Measurements from ENCODE around the gene CREB5. TPM values are rescaled to one million over a fixed set of nuclear protein-coding genes. Genes with fewer than 3 reads are reported as not detected.

CREB5 gene
- total and polyA plus RNA-seq, 10 donors: 0.88 to 56.8 (median 23.5) TPM

DNA sequence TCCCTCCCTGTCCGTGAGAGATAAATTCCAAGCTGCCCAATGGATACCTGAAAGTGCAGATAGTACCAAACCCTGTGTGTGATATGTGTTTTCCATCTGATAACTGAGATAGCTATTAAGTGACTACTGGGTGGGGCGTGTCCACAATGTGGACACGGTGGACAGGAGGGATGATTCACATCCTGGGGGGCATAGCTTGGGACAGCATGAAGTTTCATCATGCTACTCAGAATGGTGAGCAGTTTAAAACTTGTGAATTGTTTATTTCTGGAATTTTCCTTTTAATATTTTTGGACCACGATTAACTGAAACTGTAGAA, 158.6 kb downstream of the CREB5 start:
- H3K27ac ChIP-seq: no peak overlapping the region
- TF ChIP-seq CTCF (IDR thresholded peaks at IDR 0.05 in 8 of 11, conservative IDR thresholded peaks at IDR 0.05 in 3 of 11) (no peak), POLR2A (IDR thresholded peaks at IDR 0.05) (no peak), POLR2AphosphoS5 (IDR thresholded peaks at IDR 0.05) (no peak)
- H3K36me3 ChIP-seq: no peaks in the 10 kb centered on the region
- H3K27me3 ChIP-seq (replicated peaks in 1 of 7): peaks cover 0 to 9% (median 0%) of the 10 kb centered on the region in 7 donors
- 76 to 91% (median 86%) methylated on average over 4 of the region's 4 CpGs for WGBS, 5 donors
- peaks cover 0 to 10% (median 0%) of the 10 kb centered on the region in 6 donors for H3K4me1 ChIP-seq
- no peak for DNase-seq
- H3K4me3 ChIP-seq: no peak overlapping the region
- H3K9me3 ChIP-seq: no peaks in the 10 kb centered on the region
- intact Hi-C loops (cut with DNase I; ENCODE audit: low total_unique reads): no loop called here

DNA sequence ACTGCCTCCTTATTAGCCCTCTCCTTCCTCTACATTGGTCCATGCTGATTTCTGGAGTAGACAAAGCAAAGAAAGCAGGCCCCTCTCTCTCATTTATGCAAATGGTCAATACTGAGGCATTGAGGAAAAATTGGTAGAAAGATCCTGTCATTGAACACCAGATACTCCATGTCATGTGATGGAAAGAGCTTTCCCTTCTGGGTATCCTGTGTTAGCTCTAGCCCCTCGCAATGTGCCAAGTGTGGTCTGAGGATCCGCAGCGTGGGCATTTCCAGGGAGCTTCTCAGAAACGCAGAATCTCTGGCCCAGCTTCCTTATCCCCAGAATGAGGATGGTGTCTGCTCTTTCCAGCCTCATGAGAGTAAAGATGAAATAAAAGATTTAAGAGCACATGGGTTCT, 159.1 kb downstream of the CREB5 start:
- 94 to 99% (median 95%) methylated on average over 4 of the region's 4 CpGs for WGBS, 5 donors
- Histone ChIP-seq H3K4me1 (peaks cover 0 to 10% (median 0%) of the 10 kb centered on the region in 6 donors), H3K27ac (no peak overlapping the region), H3K4me3 (no peak overlapping the region), H3K36me3 (no peaks in the 10 kb centered on the region), H3K9me3 (no peaks in the 10 kb centered on the region), H3K27me3 (replicated peaks in 1 of 7) (peaks cover 0 to 9% (median 0%) of the 10 kb centered on the region in 7 donors)
- DNase-seq: no peak
- TF ChIP-seq CTCF (IDR thresholded peaks at IDR 0.05 in 8 of 11, conservative IDR thresholded peaks at IDR 0.05 in 3 of 11) (no peak), POLR2AphosphoS5 (IDR thresholded peaks at IDR 0.05) (no peak), POLR2A (IDR thresholded peaks at IDR 0.05) (no peak)
- intact Hi-C loops (cut with DNase I; ENCODE audit: low total_unique reads): no loop called here

GRCh38 chr7:28572321-28573058, 160.2 kb downstream of the CREB5 start:
- Histone ChIP-seq H3K4me3 (no peak overlapping the region), H3K4me1 (peaks cover 0 to 10% (median 0%) of the 10 kb centered on the region in 6 donors), H3K27ac (no peak overlapping the region), H3K27me3 (replicated peaks in 1 of 7) (peaks cover 0 to 9% (median 0%) of the 10 kb centered on the region in 7 donors), H3K9me3 (no peaks in the 10 kb centered on the region), H3K36me3 (no peaks in the 10 kb centered on the region)
- intact Hi-C loops (cut with DNase I; ENCODE audit: low total_unique reads): no loop called here
- 76 to 90% (median 86%) methylated on average over 5 of the region's 5 CpGs for WGBS, 5 donors
- DNase-seq: no peak
- TF ChIP-seq CTCF (IDR thresholded peaks at IDR 0.05 in 8 of 11, conservative IDR thresholded peaks at IDR 0.05 in 3 of 11) (no peak), POLR2A (IDR thresholded peaks at IDR 0.05) (no peak), POLR2AphosphoS5 (IDR thresholded peaks at IDR 0.05) (no peak)

DNA sequence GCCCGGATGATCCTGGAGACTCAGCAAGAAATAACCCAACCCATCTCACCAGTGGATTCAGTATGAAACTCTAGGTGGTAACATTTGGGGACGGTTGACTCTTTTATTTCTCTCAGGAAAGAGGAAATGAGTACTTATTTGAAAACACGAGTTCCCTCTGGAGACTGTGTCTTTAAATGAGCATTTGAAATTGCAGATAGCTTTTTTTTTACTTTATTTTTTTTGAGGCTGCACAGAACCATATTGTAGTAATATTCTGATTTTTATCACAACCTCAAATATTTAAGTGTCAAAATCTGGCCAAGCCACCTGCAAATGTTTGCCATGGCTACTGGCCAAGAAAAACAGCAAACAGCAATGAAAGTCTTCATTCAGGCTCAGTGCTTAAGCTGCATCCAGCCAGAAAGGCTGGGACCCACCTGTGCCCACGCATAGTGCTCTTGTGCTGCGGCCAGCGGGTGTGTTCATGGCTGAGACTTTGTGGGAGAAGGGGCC, 160.8 kb downstream of the CREB5 start:
- TF ChIP-seq POLR2A (IDR thresholded peaks at IDR 0.05) (no peak), POLR2AphosphoS5 (IDR thresholded peaks at IDR 0.05) (no peak), CTCF (IDR thresholded peaks at IDR 0.05 in 8 of 11, conservative IDR thresholded peaks at IDR 0.05 in 3 of 11) (no peak)
- Histone ChIP-seq H3K27me3 (replicated peaks in 1 of 7) (peaks cover 0 to 9% (median 0%) of the 10 kb centered on the region in 7 donors), H3K27ac (no peak overlapping the region), H3K9me3 (no peaks in the 10 kb centered on the region), H3K4me3 (no peak overlapping the region), H3K36me3 (no peaks in the 10 kb centered on the region), H3K4me1 (peaks cover 0 to 10% (median 0%) of the 10 kb centered on the region in 6 donors)
- 18 to 45% (median 34%) methylated on average over 6 of the region's 6 CpGs for WGBS, 5 donors
- no peak for DNase-seq
- intact Hi-C loops (cut with DNase I; ENCODE audit: low total_unique reads): no loop called here

Data from spleen (tissue), 11 donors.